ENCODE measurements around the gene KRTAP19-1. TPM values are rescaled to one million over a fixed set of nuclear protein-coding genes. Genes with fewer than 3 reads are reported as not detected.

The KRTAP19-1 gene
- total and polyA plus RNA-seq, 7 experiments from 2014 or later, result not detected

DNA sequence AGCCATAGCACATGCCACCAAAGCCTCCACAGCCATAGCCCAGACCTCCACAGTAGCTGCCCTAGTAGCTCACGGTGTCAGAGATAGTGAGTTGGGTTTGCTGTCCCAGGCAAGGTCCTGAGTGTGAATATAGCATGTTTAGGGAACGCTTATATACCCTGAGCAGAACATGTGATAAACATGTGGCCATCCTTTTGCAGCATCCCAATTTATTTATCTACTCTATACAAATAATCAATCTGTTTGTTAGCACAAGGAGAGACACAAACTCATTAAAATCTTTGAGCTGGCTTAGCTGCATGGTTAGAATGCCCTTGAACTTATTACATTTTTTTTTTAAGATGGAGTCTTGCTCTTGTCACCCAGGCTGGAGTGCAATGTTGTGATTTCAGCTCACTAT is 7.2 kb upstream of the KRTAP19-1 start, which contains the start of gene KRTAP19-2:
Gene KRTAP19-2 (minus strand): TSS at position 101 of the 400 bp plus-strand sequence. CDS start 88 bp downstream, at position 13.
- Histone ChIP-seq H3K27me3 (ENCODE audit: control insufficient read depth in 2 of 2, insufficient read depth in 2 of 2, low read length in 2 of 2) (no peaks in the 10 kb centered on the region), H3K4me3 (ENCODE audit: low read length) (no peak within 1 kb of the TSS), H3K9me3 (ENCODE audit: control insufficient read depth in 2 of 3, low read length in 3 of 3) (peaks cover 0 to 6% (median 0%) of the 10 kb centered on the region in 3 experiments), H3K27ac (ENCODE audit: low read depth, low read length) (no peak within 1 kb of the TSS), H3K36me3 (ENCODE audit: control insufficient read depth in 2 of 3, insufficient read depth in 3 of 3, low read length in 3 of 3) (no peaks in the 10 kb centered on the region), H3K4me1 (ENCODE audit: control insufficient read depth in 2 of 2, insufficient read depth in 2 of 2, low read length in 2 of 2) (no peaks in the 10 kb centered on the region)
- no peak within 1 kb of the TSS for H3K4me3 Mint-ChIP-seq
- intact Hi-C loops (cut with micrococcal nuclease), result no loop called here
- no peak for DNase-seq
- no peak for ATAC-seq
- H3K27ac Mint-ChIP-seq, result no peak within 1 kb of the TSS
- peaks cover 0 to 7% (median 4%) of the 10 kb centered on the region in 5 donors for H3K27me3 Mint-ChIP-seq
- peaks cover 1 to 20% (median 8%) of the 10 kb centered on the region in 11 donors for H3K9me3 Mint-ChIP-seq
- no peaks in the 10 kb centered on the region for H3K4me1 Mint-ChIP-seq
- ChIA-PET POLR2A (no interaction called here), CTCF (no interaction called here)
- peaks cover 0 to 6% (median 0%) of the 10 kb centered on the region in 5 donors for H3K36me3 Mint-ChIP-seq

DNA sequence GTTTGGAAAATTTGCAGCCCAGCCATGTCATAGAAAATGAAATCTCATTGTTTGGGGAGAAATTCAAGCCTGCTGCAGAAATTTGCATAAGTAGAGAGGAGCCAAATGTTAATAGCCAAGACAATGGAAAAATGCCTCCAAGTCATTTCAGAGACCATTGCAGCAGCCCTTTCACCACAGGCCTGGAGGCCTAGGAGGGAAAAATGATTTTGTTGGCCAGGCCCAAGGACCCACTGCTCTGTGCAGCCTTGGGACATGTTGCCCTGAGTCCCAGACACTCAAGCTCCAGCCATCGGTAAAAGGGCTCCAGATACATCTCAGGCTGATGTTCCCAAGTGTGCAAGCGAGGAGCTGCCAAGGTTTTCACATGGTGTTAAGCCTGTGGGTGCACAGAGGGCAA is 6.0 kb upstream of the KRTAP19-1 start:
- ATAC-seq (no peak), DNase-seq (no peak)
- H3K9me3 Mint-ChIP-seq, result peaks cover 3 to 20% (median 8%) of the 10 kb centered on the region in 11 donors
- Histone ChIP-seq H3K9me3 (ENCODE audit: control insufficient read depth in 2 of 3, low read length in 3 of 3) (peaks cover 0 to 6% (median 0%) of the 10 kb centered on the region in 3 experiments), H3K27ac (ENCODE audit: low read depth, low read length) (no peak overlapping the region), H3K36me3 (ENCODE audit: control insufficient read depth in 2 of 3, insufficient read depth in 3 of 3, low read length in 3 of 3) (no peaks in the 10 kb centered on the region), H3K4me3 (ENCODE audit: low read length) (no peak overlapping the region), H3K4me1 (ENCODE audit: control insufficient read depth in 2 of 2, insufficient read depth in 2 of 2, low read length in 2 of 2) (no peaks in the 10 kb centered on the region), H3K27me3 (ENCODE audit: control insufficient read depth in 2 of 2, insufficient read depth in 2 of 2, low read length in 2 of 2) (no peaks in the 10 kb centered on the region)
- no peak overlapping the region for H3K4me3 Mint-ChIP-seq
- ChIA-PET CTCF (no interaction called here), POLR2A (no interaction called here)
- no peak overlapping the region for H3K27ac Mint-ChIP-seq
- peaks cover 0 to 6% (median 0%) of the 10 kb centered on the region in 5 donors for H3K36me3 Mint-ChIP-seq
- peaks cover 0 to 9% (median 4%) of the 10 kb centered on the region in 5 donors for H3K27me3 Mint-ChIP-seq
- intact Hi-C loops (cut with micrococcal nuclease), result no loop called here
- H3K4me1 Mint-ChIP-seq, result no peaks in the 10 kb centered on the region

DNA sequence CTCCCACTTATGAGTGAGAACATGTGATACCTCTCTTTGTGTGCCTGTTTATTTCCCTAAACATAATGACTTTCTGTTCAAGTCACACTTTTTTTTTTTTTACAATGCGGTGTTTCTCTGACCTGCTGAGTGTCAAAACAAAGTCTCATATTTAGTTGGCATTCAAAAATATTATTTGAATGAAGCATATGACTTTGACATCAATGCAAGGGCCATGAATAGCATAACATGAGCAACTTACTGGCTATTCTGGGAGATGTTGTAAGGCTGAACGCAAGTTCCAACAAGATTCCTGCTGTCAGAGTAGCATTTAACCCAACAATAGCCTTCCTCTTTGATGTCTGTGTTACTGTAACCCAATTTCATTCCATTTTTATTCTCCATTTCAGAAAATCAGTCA is 2.0 kb upstream of the KRTAP19-1 start:
- Histone ChIP-seq H3K36me3 (ENCODE audit: control insufficient read depth in 2 of 3, insufficient read depth in 3 of 3, low read length in 3 of 3) (no peaks in the 10 kb centered on the region), H3K27me3 (ENCODE audit: control insufficient read depth in 2 of 2, insufficient read depth in 2 of 2, low read length in 2 of 2) (no peaks in the 10 kb centered on the region), H3K4me1 (ENCODE audit: control insufficient read depth in 2 of 2, insufficient read depth in 2 of 2, low read length in 2 of 2) (no peaks in the 10 kb centered on the region), H3K4me3 (ENCODE audit: low read length) (no peak overlapping the region), H3K27ac (ENCODE audit: low read depth, low read length) (no peak overlapping the region), H3K9me3 (ENCODE audit: control insufficient read depth in 2 of 3, low read length in 3 of 3) (peaks cover 0 to 6% (median 0%) of the 10 kb centered on the region in 3 experiments)
- H3K4me1 Mint-ChIP-seq, result no peaks in the 10 kb centered on the region
- no peak overlapping the region for H3K4me3 Mint-ChIP-seq
- ATAC-seq (no peak), DNase-seq (no peak)
- peaks cover 0 to 17% (median 0%) of the 10 kb centered on the region in 5 donors for H3K27me3 Mint-ChIP-seq
- peaks cover 0 to 6% (median 0%) of the 10 kb centered on the region in 5 donors for H3K36me3 Mint-ChIP-seq
- CTCF ChIA-PET, result no interaction called here
- H3K27ac Mint-ChIP-seq, result no peak overlapping the region
- POLR2A ChIA-PET, result no interaction called here
- intact Hi-C loops (cut with micrococcal nuclease), result no loop called here
- peaks cover 3 to 19% (median 8%) of the 10 kb centered on the region in 11 donors for H3K9me3 Mint-ChIP-seq

DNA sequence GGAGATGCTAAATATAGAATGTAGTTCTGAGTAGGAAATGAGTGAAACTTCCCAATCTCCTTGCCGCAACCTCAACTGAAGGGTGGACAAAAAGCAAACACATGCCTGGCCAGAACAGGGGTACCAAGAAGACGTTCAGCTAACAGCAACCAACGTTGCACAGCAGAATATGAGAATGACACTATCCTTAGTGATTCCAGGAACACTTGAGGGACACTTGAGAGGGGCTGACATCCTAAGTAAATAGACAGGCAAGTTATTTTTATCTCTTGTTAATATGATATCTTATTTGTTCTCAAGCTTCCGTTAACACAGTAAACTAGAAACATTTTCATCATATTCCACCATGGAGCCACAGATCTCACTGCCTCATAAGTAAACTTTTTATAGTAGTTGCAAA is 908 bp downstream of the KRTAP19-1 start:
- peaks cover 0 to 1% (median 0%) of the 10 kb centered on the region in 11 donors for H3K9me3 Mint-ChIP-seq
- Histone ChIP-seq H3K27me3 (ENCODE audit: control insufficient read depth in 2 of 2, insufficient read depth in 2 of 2, low read length in 2 of 2) (no peaks in the 10 kb centered on the region), H3K9me3 (ENCODE audit: control insufficient read depth in 2 of 3, low read length in 3 of 3) (no peaks in the 10 kb centered on the region), H3K4me1 (ENCODE audit: control insufficient read depth in 2 of 2, insufficient read depth in 2 of 2, low read length in 2 of 2) (no peaks in the 10 kb centered on the region), H3K36me3 (ENCODE audit: control insufficient read depth in 2 of 3, insufficient read depth in 3 of 3, low read length in 3 of 3) (no peaks in the 10 kb centered on the region), H3K27ac (ENCODE audit: low read depth, low read length) (no peak overlapping the region), H3K4me3 (ENCODE audit: low read length) (no peak overlapping the region)
- H3K36me3 Mint-ChIP-seq, result no peaks in the 10 kb centered on the region
- no peak for DNase-seq
- H3K4me1 Mint-ChIP-seq, result peaks cover 0 to 2% (median 0%) of the 10 kb centered on the region in 7 donors
- no peak overlapping the region for H3K27ac Mint-ChIP-seq
- ChIA-PET POLR2A (no interaction called here), CTCF (no interaction called here)
- intact Hi-C loops (cut with micrococcal nuclease), result no loop called here
- H3K27me3 Mint-ChIP-seq, result peaks cover 0 to 17% (median 0%) of the 10 kb centered on the region in 5 donors
- ATAC-seq, result no peak
- no peak overlapping the region for H3K4me3 Mint-ChIP-seq

DNA sequence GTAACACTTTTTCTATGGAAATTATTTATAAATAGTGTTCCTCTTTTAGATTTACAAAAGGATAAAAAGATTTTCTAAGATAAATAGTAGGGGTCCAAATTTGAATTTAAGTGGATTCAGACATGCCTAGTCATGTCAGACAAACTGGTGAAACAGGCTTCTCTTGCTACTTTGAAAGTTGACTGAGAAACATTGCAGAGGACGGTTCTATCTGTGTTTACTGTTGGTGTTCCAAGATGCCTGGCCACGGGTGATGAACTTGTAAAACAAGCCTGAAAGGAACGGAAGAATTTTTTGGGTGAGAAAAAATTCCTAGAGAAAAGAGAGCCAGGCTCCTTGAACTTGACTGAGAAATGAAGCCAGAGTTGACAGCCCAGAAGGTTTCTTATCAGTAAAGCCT is 2.2 kb downstream of the KRTAP19-1 start:
- no peak for DNase-seq
- Mint-ChIP-seq H3K4me3 (no peak overlapping the region), H3K4me1 (peaks cover 0 to 2% (median 0%) of the 10 kb centered on the region in 7 donors), H3K9me3 (peaks cover 0 to 1% (median 0%) of the 10 kb centered on the region in 11 donors), H3K27ac (no peak overlapping the region), H3K36me3 (no peaks in the 10 kb centered on the region), H3K27me3 (peaks cover 0 to 17% (median 0%) of the 10 kb centered on the region in 5 donors)
- Histone ChIP-seq H3K27me3 (ENCODE audit: control insufficient read depth in 2 of 2, insufficient read depth in 2 of 2, low read length in 2 of 2) (no peaks in the 10 kb centered on the region), H3K27ac (ENCODE audit: low read depth, low read length) (no peak overlapping the region), H3K36me3 (ENCODE audit: control insufficient read depth in 2 of 3, insufficient read depth in 3 of 3, low read length in 3 of 3) (no peaks in the 10 kb centered on the region), H3K4me3 (ENCODE audit: low read length) (no peak overlapping the region), H3K4me1 (ENCODE audit: control insufficient read depth in 2 of 2, insufficient read depth in 2 of 2, low read length in 2 of 2) (no peaks in the 10 kb centered on the region), H3K9me3 (ENCODE audit: control insufficient read depth in 2 of 3, low read length in 3 of 3) (no peaks in the 10 kb centered on the region)
- no peak for ATAC-seq
- intact Hi-C loops (cut with micrococcal nuclease), result no loop called here
- CTCF ChIA-PET, result no interaction called here
- POLR2A ChIA-PET, result no interaction called here

DNA sequence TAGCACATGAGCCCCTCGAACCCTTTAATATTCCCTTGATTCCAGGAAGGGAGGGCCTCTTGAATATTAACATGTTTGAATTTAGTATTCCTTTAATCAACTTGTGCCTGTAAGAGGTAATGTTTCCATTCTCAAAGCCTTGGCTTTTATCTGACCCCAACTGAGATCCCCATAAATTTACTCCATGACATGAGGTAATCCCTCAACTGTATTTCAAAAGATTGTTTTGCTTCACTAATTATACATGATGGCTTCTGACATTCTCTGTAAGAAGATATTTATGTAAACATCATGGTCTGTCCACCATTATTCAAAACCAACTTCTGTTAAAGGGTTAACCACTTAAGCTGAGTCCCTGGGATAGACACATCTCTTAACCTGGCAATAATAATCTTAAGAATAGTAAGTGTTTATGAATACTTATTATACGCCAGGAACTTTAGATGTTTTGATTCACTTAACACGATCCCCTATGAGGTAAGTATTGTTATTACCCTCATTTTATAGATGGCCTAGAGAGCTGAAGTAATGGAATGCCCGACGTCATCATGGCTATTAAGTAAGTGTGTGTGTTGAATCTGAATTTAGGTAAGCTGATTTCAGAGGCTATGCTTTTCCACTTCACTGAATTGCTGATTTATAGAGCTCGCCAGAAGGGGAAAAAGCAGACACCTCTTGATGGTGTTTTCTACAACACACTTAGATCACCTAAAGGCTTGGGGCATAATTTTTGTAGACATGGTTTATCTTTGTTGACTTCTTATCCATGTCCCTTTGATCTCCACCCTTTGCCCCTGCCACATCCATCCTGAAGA is 11.1 kb downstream of the KRTAP19-1 start:
- Histone ChIP-seq H3K4me1 (ENCODE audit: control insufficient read depth in 2 of 2, insufficient read depth in 2 of 2, low read length in 2 of 2) (no peaks in the 10 kb centered on the region), H3K27me3 (ENCODE audit: control insufficient read depth in 2 of 2, insufficient read depth in 2 of 2, low read length in 2 of 2) (no peaks in the 10 kb centered on the region), H3K9me3 (ENCODE audit: control insufficient read depth in 2 of 3, low read length in 3 of 3) (no peaks in the 10 kb centered on the region), H3K36me3 (ENCODE audit: control insufficient read depth in 2 of 3, insufficient read depth in 3 of 3, low read length in 3 of 3) (no peaks in the 10 kb centered on the region), H3K27ac (ENCODE audit: low read depth, low read length) (no peak overlapping the region), H3K4me3 (ENCODE audit: low read length) (no peak overlapping the region)
- ATAC-seq (no peak), DNase-seq (no peak)
- Mint-ChIP-seq H3K27ac (no peak overlapping the region), H3K4me1 (no peaks in the 10 kb centered on the region), H3K36me3 (no peaks in the 10 kb centered on the region), H3K27me3 (peaks cover 0 to 31% (median 13%) of the 10 kb centered on the region in 5 donors), H3K4me3 (no peak overlapping the region), H3K9me3 (peaks cover 0 to 6% (median 0%) of the 10 kb centered on the region in 11 donors)
- ChIA-PET POLR2A (no interaction called here), CTCF (no interaction called here)
- intact Hi-C loops (cut with micrococcal nuclease), result no loop called here

DNA sequence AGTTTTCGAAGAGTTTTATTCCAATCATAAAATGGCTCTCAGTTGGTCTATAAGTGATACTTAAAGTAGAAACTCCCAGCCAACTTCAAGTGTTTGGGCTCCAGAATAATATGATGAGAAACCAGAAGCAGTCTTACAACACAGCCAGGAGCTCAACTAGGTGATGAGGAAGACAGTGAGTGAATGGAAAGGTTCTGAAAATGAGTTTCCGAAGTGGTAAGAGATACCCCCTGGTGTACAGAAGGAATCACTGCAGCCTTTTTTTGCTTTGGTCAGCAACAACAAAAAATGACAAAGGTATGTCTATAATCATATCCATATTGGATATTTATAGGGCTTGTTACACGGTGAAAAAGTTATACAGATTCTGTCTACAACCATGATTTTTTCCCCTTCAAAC is 16.5 kb downstream of the KRTAP19-1 start:
- Histone ChIP-seq H3K4me3 (ENCODE audit: low read length) (no peak overlapping the region), H3K27ac (ENCODE audit: low read depth, low read length) (no peak overlapping the region), H3K4me1 (ENCODE audit: control insufficient read depth in 2 of 2, insufficient read depth in 2 of 2, low read length in 2 of 2) (no peaks in the 10 kb centered on the region), H3K36me3 (ENCODE audit: control insufficient read depth in 2 of 3, insufficient read depth in 3 of 3, low read length in 3 of 3) (no peaks in the 10 kb centered on the region), H3K27me3 (ENCODE audit: control insufficient read depth in 2 of 2, insufficient read depth in 2 of 2, low read length in 2 of 2) (no peaks in the 10 kb centered on the region), H3K9me3 (ENCODE audit: control insufficient read depth in 2 of 3, low read length in 3 of 3) (no peaks in the 10 kb centered on the region)
- intact Hi-C loops (cut with micrococcal nuclease), result no loop called here
- no peak overlapping the region for H3K4me3 Mint-ChIP-seq
- H3K9me3 Mint-ChIP-seq, result peaks cover 0 to 5% (median 0%) of the 10 kb centered on the region in 11 donors
- ATAC-seq (no peak), DNase-seq (no peak)
- no peak overlapping the region for H3K27ac Mint-ChIP-seq
- peaks cover 0 to 30% (median 11%) of the 10 kb centered on the region in 5 donors for H3K27me3 Mint-ChIP-seq
- ChIA-PET POLR2A (no interaction called here), CTCF (no interaction called here)
- no peaks in the 10 kb centered on the region for H3K4me1 Mint-ChIP-seq
- H3K36me3 Mint-ChIP-seq, result no peaks in the 10 kb centered on the region
